Raji (cell line): ENCODE data around the gene THSD8.

ENCODE experiments used
- POLR2A ChIP-seq: IDR thresholded peaks from 2 replicates; pipeline ENCODE4 v1.6.1; 2011; ENCODE audit warnings: low read depth, low read length, control low read depth; ENCODE audit not compliant: insufficient read depth

Gene THSD8

DNA sequence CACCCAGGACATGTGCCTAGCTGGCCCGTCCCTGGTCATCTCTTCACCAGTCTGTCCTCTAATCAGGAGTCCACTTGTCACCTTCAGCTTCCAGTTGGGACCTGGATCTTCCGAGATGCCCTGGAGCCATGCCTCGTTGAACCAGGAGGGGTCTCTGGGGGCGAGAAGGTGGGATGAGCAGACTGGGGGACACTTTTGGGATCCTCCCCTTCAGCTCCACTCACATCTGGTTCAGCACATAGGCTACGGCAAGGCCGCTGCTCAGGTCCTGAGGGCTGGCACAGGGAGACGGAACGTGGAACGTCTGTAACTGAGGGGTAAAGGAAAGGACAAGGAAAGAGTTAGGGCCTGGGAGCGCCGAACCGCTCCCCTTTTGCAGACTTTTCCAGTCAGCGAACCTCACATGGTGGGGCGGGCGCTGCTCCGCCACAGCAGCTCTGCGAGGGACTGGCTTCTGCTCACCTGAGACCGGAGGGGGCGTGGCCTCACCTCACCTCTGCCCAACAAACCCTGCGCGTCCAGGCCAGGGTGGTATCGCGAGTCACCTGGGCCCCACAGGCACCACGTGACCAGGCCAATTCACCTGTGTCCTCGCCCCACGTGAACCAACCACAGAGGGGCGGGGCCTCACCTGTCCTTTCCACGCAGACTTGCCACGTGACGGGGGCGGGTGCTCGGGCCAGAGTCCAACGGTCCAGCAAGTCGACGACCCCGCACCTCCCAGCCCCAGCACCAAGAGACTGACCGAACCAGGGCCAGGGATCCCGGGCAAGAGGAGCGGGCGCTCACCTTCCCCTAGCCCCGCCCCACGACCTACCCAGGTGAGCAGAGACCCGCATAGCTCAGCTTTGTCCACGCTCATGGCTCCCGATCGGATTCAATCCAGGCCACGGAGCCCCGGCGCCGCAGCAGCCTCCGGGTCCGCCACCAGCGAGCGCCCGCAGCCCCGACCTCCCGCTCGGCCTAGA lies 27.0 kb upstream of the THSD8 start, which contains the start of gene HOOK2:
HOOK2 (minus strand) TSS at position 965 of the 968 bp plus-strand sequence; CDS start at position 862, 103 bp downstream.
- TF ChIP-seq POLR2A = peak; percentile 70

DNA sequence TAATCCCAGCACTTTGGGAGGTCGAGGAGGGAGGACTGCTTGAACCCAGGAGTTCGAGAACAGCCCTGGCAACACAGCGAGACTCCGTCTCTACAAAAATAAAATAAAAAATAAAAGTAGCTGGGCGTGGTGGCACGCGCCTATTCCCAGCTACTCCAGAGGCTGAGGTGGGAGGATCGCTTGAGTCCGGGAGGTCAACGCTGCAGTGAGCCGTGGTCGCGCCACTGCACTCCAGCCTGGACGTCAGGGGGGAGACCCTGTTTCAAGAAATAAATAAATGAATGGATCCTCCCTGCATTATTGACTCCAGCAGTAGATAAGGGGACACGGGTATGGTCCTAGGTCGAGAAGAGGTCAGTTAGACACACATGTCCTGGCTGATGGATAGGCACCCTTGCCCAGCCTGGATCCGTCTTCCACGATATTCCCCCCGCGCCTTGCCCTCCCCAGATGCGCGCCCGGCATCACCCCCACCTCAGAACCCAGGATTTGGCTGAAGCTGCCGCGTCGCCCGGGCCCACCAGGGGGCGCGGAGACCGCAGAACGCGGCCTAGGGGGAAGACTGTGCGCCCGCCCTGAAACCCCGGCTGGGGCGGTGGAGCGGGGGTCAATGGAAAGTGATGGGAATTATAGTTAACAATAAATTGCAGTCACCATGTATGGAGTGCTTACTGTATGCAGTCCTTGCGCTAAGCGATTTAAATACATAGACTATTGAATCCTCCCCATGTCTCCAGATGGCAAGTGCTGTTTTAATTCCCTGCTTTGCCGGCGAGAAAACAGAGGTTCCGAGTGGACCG lies 24.5 kb upstream of the THSD8 start:
- no peak; the same call in none of the 2 replicates for TF ChIP-seq POLR2A

DNA sequence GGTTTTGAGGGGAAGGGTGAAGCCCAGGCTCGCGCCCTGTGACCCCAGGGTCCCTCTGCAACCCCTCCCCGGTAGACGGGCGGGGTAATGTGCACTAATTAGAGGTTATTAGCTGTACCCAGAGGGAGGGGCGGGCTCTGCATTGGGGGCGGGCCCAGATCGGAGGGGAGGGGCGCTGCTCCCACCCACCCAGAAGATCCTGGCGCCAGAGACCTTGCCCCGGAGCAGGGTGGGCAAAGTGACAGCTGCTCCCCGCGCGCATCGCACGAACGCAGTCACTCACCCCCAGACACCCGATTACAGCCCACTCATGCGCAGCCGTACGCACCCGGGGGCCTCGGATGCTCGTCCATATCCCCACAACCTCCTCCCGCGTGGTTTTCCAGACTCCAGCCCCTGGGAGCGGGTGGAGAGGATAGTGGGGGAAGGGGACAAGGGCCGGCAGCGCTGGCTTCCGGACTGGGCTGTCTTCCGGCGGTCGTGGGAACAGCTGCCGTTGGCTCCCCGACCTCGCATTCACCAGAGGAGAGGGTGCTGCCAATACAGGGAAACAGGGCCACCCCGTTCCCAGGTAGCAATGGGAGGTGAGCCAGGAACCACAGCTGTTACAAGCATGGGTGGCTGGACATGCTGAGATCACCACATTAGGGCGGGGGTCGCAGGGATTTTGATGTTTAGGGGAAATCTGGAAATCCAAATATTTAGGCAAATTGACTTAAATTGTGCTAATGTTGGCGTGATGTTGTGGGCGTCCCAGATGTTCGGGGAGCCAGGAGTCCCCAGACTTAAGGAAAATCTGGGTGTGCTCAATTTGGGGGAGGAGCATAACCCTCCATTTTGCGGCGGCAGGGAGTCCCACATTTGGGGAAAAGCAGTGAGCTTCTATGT lies 23.6 kb upstream of the THSD8 start:
- peak; percentile 65 for TF ChIP-seq POLR2A

DNA sequence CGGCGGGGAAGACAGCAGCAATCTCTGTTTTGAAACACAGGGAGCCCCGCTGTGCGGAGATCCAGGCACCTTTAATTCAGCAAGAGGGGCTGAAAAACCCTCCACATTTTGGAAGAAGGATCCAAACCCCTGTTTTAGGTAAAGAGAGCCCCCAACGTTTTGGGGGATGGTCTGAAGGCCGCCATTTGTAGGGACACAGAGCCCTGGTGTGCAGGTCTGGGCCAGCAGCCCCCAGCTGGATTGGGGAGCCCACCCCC lies 23.0 kb upstream of the THSD8 start:
- no peak for TF ChIP-seq POLR2A

DNA sequence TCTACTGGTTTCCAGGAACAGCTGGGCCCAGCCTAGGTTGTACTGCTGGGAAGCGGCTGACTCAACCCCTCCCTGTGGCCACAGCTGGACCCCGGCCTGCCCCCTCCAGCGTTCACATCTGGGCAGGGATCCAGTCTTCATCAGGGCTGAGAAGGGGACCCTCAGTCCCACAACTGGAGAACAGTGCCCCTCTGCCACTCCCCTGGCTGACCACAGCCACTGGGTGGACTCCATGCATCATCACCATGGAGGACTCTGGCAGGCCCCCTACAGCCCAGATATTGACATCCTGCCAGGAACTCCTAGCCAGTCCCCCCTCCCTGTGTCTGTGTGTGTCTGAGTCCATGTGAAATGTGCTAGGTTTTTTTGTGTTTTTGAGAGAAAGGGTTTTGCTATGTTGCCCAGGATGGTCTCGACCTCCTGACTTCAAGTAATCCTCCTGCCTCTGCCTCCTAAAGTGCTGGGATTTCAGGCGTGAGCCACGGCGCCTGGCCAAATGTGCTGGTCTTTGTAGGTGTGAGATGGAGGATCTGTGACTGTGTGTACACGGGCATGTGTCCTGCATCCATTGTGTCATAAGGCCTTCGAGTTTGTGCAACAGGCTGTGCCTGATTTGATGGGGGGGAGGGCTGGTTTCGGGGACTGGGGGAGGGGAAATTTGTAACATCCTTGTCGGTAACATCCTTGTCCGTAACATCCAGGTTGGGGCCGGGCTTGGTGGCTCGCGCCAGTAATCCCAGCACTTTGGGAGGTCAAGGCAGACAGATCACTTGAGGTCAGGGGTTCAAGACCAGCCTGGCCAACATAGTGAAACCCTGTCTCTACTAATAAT lies 22.5 kb upstream of the THSD8 start:
- TF ChIP-seq POLR2A = 0 out of 2 replicates have a peak, but pooled peaks have one; percentile 25

DNA sequence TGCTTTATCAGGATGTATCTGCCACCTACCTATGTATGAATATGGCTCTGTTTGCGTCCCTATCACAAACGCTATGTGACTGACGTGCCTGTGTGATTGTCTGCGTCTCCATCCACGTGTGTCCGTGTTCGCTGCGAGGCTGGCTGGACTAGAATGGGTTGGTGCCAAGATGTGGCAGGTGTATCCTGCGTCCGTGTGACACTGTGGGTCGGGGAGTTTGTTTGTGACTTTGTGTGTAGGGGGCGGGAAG lies 19.8 kb upstream of the THSD8 start:
- no peak for TF ChIP-seq POLR2A

DNA sequence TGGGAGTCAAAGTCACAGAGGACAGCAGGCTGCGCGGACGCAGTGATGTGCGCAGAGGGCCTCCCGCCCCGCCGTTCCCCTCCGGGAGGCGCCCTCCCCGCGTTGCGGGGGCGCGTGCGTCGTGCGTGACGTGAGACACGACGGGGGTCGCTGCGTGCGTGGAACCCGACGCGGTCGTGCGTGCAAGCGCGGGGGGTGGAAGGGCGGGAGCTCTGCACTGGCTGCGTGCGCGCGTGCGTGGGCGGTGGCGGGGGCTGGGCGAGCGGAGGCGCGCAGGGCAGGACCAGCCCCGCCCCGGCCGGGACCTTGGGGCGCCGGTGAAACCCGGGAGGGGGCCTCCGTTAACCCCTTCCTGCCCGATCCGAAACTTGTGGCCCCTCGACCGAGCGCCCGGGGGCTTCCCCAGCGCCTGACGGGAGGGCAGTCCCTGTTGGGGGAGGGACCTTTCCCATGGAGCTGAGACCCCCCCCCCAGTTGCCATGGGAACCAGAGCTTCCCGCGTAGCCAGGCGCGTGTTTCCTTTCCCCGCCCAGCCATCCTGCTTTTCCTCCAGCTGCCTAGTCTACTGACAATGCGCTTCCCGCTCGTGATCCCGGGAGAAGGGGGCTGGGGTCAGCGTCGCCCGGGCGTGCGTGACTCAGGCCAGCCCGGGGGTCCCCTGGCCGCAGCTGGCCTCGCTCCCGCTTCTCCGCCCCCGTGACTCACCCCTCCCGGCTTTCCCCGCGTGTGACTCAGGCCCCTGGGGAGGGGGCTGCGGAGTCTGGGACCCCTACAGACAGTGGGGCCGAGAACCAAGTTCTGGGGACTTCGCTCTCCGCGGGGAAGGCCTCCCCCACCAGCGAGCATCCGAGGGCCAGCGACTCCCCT lies 19.2 kb upstream of the THSD8 start:
- TF ChIP-seq POLR2A = 0 out of 2 replicates have a peak, but pooled peaks have one; percentile 53

DNA sequence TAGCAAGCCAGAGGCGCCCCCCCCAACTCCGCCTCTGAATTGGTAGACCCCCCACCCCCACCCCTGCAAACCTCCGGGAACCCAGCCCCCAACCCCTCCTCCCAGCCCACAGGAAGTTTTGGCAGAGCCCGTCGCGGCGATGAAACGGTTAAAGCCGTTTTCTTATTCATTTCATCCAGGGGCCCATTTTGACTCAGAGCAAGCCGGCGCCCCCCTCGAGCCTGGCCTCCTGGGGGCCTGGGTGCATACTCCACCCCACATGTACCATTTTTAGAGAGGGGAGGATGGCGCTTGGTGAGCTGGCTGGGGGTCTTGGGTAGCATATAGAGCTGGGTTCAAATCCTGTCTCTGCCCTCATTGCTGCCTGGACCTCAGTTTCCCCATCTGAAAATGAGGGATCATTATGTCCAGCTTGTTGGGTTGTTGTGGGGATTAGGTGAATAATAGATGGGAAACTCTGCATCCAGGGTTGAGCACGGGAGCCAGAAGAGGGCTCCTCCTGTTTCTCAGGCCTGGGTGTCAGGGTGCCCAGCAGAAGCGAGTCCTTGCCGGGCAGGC lies 18.5 kb upstream of the THSD8 start:
- TF ChIP-seq POLR2A = peak; percentile 22; the same call in 1 of the 2 replicates

DNA sequence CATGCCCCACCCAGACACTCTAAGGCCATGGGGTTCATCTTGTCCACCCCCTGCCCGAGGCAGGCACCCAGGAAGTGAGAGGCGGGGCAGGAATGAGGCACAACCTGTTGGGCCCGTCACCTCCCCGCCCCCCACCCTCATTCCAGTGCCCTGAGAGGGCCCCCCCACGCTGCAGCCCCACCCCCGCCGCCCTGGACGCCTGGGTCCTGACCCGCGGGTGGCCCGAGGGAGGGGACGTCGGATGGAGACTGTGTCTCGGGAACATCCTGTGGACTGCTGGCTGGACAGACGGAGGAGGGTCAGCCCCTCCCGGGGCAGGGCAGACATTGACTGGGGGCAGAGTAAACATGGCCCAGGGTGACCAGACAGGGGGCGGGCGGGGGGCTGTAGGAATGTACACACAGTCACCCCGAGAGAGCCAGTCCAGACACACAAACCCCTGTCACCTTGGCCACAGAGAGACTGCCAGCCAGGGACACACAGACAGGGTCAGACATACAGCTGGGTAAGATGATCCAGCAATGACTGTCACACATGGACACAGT lies 17.9 kb upstream of the THSD8 start:
- TF ChIP-seq POLR2A = 0 out of 2 replicates have a peak, but pooled peaks have one; percentile 4

DNA sequence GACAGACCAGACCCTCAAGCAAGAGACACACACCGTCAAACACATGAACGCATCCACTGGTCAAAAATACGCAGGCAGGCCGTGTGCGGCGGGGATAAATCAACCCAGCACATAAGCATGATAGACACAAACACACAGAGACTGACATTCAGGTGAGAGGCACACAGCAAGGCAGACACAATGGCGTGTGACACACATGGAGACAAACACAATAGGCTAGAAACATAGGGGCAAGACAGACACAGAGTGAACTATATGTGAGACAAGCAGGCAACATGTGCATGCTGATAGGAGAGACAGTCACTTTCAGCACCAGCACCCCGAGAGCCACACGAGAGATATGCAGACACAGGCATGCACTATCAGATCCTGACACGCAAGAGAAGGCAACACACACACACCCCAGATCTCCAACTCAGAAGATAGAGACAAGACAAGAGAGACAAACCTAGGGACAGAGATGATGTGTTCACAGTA lies 17.4 kb upstream of the THSD8 start:
- TF ChIP-seq POLR2A = peak; percentile 31

DNA sequence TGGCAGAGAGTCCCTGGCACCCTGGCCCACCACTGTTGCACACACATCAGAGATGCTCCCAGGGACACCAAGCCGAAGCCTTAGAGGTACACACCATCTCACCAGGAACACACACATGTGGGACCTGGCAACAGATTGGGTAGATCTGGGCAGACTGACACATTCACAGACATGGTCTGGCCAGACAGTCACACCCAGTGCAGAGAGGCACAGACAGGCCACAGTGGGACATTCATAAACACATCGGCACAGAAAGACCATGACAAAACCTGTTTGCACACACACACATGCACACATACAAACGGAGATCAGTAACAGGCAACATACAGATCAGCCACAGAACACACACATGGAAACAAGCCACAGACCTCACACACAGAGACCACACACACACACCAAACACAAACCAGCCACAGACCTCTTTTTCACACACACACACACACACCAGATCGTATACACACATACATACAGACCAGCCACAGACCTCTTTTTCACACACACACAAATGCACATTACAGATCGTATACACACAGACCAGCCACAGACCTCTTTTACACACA lies 16.9 kb upstream of the THSD8 start:
- peak; percentile 32 for TF ChIP-seq POLR2A

DNA sequence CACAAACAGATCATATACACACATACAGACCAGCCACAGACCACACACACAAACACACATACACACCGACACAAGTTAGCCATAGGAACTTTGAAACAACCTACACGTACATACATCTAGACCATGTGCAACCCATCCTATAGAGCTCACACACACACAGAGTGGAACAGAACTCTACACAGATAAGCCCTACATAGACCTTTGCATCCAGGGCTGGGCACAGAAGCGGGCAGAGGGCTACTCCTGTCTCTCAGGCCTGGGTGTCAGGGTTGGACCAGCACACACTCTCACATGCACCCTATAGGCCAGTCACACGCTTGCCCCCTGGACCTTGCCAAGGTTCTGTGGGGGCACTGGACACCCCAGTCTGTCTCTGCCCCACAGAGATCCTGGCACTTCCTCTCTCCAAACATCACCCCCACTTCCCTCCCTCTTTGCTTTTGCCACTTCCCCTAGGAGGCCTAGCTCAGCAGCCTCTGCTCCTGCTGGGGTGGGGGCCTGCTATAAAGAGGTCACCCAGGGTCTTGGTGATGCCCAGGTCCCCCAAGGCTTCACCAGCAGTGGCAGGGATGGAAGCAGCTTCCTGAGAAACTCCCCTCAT lies 16.3 kb upstream of the THSD8 start:
- TF ChIP-seq POLR2A = no peak; the same call in 1 of the 2 replicates
